Right ventricle myocardium superior (tissue), 1 donor: ENCODE results near the gene DYNC2I2. TPM values are rescaled to one million over a fixed set of nuclear protein-coding genes. Genes with fewer than 3 reads are reported as not detected.

Experiments
- ATAC-seq: fragments of 200-7000 bp; cut with Tn5 transposase; one replicate; pipeline ENCODE4 v1.9.1; 2020; ENCODE audit warnings: mild to moderate bottlenecking; ENCODE audit not compliant: poor library complexity
- DNase-seq: peaks from one replicate; pipeline ENCODE4 v3.0.0-alpha.2; 2020
- intact Hi-C: fragments of 100-400 bp; cut with DNase I; formaldehyde crosslinking; loops from one replicate; pipeline ENCODE4 v1.11.2; 2022
- total RNA-seq: library from RNA; stranded (reverse); fragmentation: NEBNext Ultra II Directional; extraction: Animal tissue kit (Norgen Biotek cat#: 25700); gene quantifications from one replicate; pipeline ENCODE4 v1.2.1, GENCODE V29; 2021
- donor health status: DM: no; HTN: yes; CAD: no; lungs with severe emphysema.

DYNC2I2 gene
- total RNA-seq, 1 donor from 2014 or later, result 40.0 TPM

GRCh38 chr9:128627127-128627715 lies 29.4 kb downstream of the DYNC2I2 start:
- ATAC-seq, result no peak
- intact Hi-C loops, result no loop called here
- no peak for DNase-seq

GRCh38 chr9:128626181-128626580 lies 30.5 kb downstream of the DYNC2I2 start:
- intact Hi-C loops, result no loop called here
- ATAC-seq, result no peak
- DNase-seq, result no peak

- ATAC-seq (no peak), DNase-seq (no peak)
- intact Hi-C loops, result no loop called here
Measured at GRCh38 chr9:128625391-128626146, 31.1 kb downstream of the DYNC2I2 start.

GRCh38 chr9:128624566-128624965 lies 32.1 kb downstream of the DYNC2I2 start:
- intact Hi-C loops, result no loop called here
- DNase-seq (no peak), ATAC-seq (no peak)

- intact Hi-C loops, result no loop called here
- ATAC-seq (no peak), DNase-seq (no peak)
Measured at GRCh38 chr9:128621730-128622455, 34.8 kb downstream of the DYNC2I2 start.

- intact Hi-C loops, result no loop called here
- no peak for DNase-seq
- ATAC-seq, result no peak
Measured at GRCh38 chr9:128619779-128620178, 36.9 kb downstream of the DYNC2I2 start.

- intact Hi-C loops, result no loop called here
- no peak for DNase-seq
- no peak for ATAC-seq
Measured at GRCh38 chr9:128619127-128619526, 37.5 kb downstream of the DYNC2I2 start.

- ATAC-seq (no peak), DNase-seq (no peak)
- intact Hi-C loops, result no loop called here
Measured at GRCh38 chr9:128617943-128618342, 38.7 kb downstream of the DYNC2I2 start.

- intact Hi-C loops, result no loop called here
- DNase-seq, result no peak
- ATAC-seq, result no peak
Measured at GRCh38 chr9:128615571-128615970, 41.1 kb downstream of the DYNC2I2 start.

- intact Hi-C loops, result no loop called here
- DNase-seq, result no peak
- ATAC-seq, result no peak
Measured at GRCh38 chr9:128614728-128615127, 41.9 kb downstream of the DYNC2I2 start.

GRCh38 chr9:128611600-128612394 lies 44.9 kb downstream of the DYNC2I2 start:
- ATAC-seq (no peak), DNase-seq (no peak)
- intact Hi-C loops, result no loop called here

- intact Hi-C loops, result no loop called here
- ATAC-seq (no peak), DNase-seq (no peak)
Measured at GRCh38 chr9:128610897-128611296, 45.8 kb downstream of the DYNC2I2 start.

- intact Hi-C loops, result no loop called here
- peak; percentile 86 for DNase-seq
- ATAC-seq, result peak; percentile 97
Measured at GRCh38 chr9:128607642-128608350, 48.9 kb downstream of the DYNC2I2 start.

GRCh38 chr9:128603697-128604096 lies 53.0 kb downstream of the DYNC2I2 start:
- intact Hi-C loops, result no loop called here
- DNase-seq, result no peak
- no peak for ATAC-seq

GRCh38 chr9:128600099-128600498 lies 56.5 kb downstream of the DYNC2I2 start:
- intact Hi-C loops, result no loop called here
- ATAC-seq (no peak), DNase-seq (no peak)

GRCh38 chr9:128595471-128595870 lies 61.2 kb downstream of the DYNC2I2 start:
- intact Hi-C loops, result no loop called here
- DNase-seq, result no peak
- ATAC-seq, result no peak

- no peak for ATAC-seq
- intact Hi-C loops, result no loop called here
- no peak for DNase-seq
Measured at GRCh38 chr9:128593856-128594255, 62.8 kb downstream of the DYNC2I2 start.

GRCh38 chr9:128593039-128593438 lies 63.6 kb downstream of the DYNC2I2 start:
- ATAC-seq (no peak), DNase-seq (no peak)
- intact Hi-C loops, result no loop called here
